ENCODE data around the gene KLK4.

Gene KLK4, protein sequence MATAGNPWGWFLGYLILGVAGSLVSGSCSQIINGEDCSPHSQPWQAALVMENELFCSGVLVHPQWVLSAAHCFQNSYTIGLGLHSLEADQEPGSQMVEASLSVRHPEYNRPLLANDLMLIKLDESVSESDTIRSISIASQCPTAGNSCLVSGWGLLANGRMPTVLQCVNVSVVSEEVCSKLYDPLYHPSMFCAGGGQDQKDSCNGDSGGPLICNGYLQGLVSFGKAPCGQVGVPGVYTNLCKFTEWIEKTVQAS

DNA sequence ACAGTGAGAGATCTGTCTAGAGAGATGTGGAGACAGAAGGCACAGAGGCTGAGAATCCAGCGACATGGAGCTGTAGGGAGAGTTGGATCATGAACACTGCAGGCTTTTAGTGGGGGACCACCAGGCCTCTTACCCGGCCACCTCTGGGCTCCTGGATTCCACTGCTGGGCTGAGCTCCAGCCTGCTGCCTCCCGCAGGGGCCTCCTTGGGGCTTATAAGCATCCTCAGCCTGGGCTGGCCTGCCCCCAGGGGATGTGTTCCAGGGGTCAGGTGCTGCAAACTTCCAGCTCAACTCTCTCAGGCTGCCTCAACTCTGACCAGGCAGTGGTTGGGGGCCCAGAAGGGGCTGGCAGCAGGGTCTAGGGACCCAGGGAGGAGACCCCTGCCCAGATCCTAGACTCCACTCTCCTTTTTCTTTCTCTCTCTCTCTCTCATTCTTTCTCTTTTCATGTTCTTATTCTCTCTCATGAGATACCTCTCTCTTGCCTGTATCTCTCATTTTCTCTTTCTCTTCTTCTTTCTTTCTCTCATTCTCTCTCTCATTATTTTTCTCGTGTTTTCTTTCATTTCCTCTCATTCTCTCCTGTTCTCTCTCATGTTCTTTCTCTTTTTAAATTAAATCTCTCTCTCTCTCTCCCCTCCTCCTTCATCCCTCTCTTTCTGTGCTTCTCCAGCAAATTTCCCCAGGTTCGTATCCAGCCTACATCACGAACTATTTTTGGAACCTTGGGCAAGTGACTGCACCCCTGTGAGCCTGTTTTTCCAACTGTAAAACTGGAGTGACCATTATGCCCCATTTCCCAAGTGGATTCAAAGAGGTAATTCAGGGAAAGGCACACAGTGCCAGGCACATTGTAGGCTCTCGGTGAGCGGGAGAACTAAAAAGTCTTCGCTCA, at the start of gene KLK4:
Gene KLK4 (minus strand): TSS at position 190 of the 896 bp plus-strand sequence. CDS start 657 bp downstream, outside the sequence.
- no peak for DNase-seq

DNA sequence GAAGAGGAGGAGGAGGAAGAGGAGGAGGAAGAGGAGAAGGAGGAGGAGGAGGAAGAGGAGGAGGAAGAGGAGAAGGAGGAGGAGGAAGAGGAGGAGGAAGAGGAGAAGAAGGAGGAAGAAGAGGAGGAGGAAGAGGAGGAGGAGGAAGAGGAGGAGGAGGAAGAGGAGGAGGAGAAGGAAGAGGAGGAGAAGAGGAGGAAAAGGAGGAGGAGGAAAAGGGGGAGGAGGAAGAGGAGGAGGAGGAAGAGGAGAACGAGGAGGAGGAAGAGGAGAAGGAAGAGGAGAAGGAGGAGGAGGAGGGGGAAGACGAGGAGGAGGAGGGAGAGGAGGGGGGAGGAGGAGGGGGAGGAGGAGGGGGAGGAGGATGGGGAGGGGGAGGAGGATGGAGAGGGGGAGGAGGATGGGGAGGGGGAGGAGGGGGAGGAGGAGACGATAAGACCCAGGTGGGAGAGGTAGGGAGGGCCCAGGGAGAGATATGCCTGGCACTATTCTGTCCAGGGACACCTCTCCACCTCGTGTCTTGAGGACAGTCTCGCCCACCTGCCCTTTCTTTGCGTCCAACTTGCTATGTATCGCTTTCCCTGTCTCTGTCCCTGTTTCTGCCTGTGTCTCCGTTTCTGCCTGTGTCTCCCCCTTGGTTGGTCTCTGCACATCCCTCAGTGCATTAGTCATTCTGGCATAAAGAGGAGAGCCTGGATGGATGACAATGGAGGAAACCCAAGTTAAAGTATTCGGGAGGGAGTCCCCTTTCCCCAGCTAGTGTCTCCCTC, 48.7 kb upstream of the KLK4 start:
- no peak for DNase-seq

DNA sequence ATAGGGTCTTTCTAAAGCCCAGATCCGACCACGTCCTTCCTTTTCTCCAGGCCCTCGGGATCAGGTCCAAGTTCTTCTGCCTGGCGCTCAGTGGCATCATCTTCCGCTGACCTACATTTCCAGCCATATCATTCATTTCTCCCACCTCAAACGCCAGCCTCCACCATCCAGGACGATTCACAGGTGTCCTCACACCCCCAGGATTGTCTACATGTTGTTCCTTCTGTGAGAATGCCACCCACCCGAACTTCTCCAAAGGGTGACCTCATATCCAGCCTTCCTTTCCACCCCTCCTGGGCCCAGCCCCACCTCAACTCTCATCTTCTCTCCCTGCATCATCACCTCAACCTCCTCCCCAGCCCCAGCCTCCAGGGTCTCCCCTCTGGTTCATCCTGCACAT, 46.4 kb upstream of the KLK4 start:
- DNase-seq: no peak

DNA sequence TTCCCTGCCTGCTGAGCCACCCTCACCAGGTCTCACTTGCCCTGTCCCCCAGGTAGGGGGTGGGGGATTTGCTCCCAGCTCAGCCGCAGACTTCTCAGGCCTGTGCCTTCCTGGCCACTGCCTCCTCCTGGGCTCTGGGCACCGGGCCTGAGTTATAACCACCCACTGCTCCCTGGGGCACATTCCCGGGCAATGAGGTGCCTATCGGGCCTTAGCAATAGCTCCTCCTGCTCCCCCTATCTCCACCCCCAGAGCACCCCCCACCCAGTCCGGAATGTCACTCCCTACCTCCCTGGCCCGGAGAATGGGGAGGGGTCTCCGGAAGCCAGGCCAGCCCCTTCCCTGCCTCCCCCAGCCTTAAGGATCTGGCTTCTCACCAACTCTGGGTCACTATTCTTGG, 41.7 kb upstream of the KLK4 start, which contains the start of gene KLK5:
Gene KLK5 (minus strand): TSS at position 129 of the 400 bp plus-strand sequence. CDS start 381 bp downstream, outside the sequence.
- no peak for DNase-seq

DNA sequence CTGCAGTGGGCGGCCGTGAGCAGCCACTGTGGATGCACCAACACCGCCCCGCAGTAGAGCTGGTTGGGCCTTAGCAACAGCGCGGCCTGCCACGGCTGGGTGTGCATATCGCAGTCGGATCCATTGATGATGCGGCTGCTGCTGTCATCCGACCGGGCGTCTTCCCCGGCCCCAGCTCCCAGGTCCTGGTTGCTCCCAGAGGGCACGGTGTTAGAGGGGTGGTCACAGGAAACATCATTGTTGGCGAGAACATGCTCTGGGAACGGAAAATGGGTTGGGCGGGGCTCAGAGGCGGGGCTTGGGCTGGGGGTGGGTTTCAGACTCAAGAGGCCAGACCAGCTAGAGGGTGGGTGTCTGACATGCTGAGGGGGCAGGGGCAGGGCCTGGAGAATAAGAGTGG, 38.7 kb upstream of the KLK4 start:
- DNase-seq: no peak

DNA sequence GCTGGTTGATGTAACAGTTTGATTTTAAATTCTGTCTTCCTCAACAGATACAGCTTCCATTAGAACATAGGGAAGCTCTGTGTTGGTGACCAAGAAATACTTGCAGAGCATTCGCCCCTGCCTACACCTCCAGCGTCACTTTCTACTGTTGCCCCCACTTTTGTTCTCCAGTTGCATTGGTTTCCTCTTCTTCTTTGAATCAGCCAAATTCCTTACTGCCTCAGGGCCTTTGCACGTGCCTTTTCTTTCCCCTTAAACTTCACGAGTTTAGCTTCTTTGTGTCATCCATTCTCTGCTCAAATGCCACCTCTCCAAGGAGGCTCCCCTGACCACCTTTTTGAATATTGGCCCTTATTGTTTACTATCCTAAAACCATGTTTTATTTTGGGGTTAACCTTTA, 35.9 kb upstream of the KLK4 start:
- DNase-seq: no peak

DNA sequence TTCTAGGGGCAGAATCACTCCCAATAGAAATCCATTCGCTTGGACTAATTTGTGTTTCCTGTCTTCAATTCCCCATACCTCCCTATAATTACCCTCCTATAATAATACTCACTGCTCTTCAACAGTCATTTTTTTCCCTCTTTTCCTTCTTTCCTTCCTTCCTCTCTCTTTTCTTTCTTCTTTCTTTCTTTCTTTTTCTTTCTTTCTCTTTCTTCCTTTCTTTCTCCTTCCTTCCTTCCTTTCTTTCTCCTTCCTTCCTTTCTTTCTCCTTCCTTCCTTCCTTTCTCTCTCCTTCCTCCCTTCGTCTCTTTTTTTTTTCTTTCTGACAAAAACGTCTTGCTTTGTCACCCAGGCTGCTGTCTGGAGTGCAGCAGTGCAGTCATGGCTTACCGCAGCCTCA, 33.6 kb upstream of the KLK4 start:
- DNase-seq: no peak

DNA sequence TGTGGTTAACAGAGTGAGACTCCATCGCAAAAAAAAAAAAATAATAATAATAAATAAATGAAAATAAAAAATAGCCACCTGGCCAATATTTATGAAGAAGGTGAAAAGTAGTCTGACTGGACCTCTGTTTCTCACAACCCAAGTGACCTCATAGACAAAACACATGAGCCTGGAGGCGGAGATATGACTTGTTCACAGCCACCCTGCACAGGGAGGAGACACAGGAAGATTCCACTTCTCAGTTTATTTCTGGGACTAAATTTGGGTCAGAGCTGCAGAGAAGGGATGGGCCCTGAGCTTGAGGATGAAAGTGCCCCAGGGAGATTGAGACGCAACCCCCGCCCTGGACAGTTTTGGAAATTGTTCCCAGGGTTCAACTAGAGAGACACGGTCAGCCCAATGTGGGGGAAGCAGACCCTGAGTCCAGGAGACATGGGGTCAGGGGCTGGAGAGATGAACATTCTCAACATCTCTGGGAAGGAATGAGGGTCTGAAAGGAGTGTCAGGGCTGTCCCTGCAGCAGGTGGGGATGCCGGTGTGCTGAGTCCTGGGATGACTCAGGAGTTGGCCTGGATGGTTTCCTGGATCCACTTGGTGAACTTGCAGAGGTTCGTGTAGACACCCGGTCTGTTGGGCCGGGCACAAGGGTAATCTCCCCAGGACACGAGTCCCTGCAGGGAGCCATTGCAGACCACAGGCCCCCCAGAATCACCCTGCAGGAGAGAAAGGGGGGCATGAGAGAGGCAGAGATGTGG, 32.1 kb upstream of the KLK4 start:
- DNase-seq: no peak

DNA sequence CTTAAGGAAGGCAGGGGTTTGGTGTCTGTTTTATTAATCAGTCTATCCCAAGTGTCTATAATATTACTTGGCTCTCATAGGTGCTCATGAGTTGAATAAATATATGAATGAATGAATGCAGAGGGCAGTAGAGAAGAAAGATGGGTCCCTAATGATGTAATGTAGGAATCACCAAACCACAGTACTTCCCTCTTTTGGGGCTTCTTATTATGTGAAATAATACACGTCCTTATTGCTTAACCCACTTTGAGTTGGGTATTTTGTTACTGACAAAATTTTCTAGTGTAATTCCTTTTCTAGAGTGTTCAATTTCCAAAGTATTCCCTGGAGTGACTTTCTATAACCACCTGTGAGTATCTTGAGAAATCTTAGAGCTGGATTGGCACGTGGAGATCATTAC, 28.4 kb upstream of the KLK4 start:
- DNase-seq: no peak

DNA sequence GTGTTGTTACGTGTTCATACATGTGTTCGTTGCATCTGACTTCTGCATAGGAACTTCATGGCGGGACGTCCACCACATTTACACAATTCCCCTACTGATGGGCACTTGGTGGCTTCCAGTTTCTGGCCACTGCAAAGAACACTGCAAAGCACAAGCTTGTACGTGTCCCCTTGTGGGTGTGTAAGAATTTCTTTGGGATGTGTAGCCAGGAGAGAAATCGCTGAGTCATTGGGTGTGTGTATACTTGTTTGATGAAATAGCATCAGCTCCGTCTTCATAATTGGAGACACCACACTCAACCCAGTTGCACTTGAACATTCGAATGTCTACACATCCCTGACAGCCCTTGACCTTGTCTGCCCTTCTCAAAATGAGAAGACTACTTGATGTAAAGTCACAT, 22.4 kb upstream of the KLK4 start:
- DNase-seq: no peak

DNA sequence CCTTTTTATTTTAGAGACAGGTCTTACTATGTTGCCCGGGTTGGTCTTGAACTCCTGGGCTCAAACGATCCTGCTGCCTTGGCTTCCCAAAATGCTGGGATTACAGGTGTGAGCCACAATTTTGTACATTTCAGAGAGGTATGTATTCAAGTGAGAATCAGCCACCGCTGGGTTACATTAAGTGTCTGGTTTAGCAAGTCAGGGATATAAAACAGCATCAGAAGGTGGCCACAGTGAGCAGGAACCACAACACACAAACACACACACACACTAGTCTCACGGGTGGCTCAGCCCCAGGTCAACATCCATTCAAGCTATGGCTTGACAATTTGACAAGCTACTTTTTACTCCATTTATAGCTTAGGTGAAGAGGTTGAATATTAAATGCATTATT, 21.5 kb upstream of the KLK4 start:
- DNase-seq: no peak

DNA sequence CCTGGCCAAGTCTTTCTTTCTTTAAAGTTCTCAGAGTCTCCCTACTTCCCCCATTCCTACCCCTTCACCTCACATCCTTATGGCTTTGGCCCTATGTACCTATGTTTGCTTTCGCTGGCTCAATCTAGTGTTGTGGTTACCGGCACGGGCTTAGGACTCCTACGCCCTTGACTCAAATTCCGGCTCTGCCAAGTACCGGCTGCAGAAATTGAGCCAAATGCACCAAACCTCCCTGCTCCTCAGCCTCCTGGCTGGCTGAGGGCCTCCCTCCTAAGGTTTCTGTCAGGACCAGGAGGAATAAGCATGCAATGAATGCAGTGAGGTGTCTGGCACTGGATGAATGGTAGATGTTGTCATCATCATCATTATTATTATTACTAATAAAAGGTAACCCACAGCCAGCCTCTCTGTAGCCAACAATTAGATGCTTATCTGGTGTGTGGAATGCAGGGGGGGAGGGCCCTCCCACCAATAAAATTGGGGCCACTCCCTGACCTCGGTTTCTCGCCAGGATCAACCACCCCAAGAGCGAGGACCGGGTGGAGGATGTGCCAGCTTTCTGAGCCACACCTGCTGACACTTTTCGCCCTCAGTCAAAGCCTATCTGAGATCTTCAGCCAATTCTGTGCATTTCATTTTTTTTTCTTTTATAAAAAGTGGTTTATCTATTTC, 21.0 kb upstream of the KLK4 start:
- no peak for DNase-seq

DNA sequence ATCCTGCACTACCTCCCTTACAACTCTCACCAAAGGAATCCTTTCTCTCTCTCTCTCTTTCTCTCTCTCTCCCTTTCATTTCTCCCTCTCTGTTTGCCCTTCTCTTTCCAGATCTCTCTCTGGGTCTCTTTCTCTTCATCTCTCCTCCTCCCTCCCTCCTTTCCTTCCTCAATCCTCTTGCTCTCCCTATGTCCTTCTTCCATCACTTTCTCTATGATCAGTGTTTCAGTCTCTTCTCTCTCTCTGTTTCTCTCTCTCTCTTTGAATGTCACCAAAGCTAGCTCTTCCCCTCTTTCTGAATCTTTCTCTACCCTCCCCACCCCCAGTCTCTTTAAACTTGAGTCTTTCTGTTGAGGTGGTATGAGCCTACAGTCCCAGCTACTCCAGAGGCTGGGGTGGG, 19.8 kb upstream of the KLK4 start:
- no peak for DNase-seq

DNA sequence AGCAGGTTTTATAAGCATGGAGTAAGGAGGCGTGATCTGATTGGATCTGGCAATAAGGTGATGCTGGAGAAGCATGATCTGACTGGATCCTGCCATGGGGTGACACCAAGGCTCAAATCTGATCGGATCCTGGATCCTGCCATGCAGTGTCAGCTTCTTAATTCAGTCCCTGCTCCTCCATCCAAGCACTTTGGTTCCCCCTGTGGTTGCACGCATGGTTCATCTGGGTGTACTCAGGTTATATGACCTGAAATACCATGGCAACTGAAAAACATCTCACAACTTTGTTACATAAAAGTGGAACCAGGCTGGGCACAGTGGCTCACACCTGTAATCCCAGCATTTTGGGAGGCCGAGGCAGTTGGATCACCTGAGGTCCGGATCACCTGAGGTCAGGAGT, 17.6 kb upstream of the KLK4 start:
- DNase-seq: no peak

DNA sequence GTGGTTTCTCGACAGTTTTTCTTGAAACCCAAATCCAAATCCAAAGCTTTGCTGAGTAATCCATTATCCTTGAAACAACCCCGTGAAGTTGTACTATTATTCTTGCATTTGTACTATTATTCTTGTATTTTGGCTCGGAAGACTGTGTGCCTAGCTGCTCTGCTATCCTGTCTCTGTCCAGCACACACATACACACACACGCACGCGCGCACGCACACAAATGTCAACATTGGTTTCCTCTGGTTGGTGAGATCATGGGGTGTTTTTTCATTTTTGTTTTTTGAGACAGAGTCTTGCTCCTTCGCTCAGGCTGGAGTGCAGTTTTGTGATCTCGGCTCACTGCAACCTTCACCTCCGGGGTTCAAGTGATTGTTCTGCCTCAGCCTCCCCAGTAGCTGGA, 14.9 kb upstream of the KLK4 start:
- DNase-seq: no peak

DNA sequence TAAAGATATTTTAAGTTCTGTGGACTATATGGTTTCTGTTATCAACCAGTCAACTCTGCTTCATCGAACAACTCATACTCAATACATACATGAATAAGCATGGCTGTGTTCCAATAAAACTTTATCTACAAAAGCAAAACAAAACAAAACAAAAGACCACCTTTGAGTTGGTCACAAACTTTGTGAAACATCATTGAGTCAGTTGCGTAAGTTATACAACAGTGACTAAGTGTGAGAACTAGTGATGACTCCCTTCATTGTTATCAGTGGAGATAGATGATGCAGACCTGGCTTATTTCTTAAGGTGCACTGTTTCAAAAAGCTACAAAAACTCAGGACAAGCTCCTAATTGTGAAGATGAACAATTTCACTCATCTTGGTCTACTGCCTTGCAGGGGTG, 14.5 kb upstream of the KLK4 start:
- no peak for DNase-seq

DNA sequence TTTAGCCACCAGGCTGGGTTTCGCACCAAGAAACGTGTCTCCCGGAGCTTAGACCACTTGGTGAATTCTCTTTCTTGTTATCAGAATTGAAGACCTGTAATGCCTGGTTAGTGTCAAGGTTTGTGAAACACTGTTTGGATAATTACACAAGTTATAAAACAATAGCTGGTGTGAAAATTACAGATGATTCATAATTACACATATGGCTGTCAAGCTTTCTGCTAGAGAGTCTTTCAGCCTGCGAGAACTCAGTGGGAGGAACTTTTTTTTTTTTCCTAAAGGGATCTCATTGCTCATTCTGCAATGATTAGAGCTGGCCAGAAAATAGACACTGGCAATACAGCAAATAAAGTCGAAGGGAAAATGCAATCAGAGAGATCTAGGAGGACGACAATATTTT, 13.4 kb upstream of the KLK4 start:
- no peak for DNase-seq

DNA sequence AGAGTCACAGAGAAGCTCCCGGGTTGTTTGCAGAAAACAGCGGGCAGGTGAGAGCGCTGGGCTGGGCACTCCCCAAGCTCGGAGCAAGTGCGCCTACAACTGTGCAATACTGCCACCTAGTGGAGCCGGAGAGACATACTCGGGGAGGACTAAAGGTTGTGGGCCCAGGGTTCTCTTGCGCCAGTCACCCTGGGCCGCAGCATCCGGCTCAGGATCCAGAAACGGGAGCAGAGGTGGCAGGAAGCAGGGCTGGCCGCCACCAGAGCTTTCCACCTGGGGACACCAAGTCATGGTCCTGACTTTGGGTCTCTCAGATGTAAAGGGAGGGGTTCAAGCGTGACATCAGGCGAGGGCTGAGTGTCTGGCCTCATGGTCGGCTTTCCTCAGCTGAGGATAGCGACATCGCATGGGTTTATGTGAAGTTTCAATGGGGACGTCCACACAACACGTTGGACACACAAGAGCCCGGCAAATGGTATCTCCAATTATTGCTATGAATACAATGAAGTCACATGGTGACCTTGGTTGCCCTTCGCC, 11.2 kb upstream of the KLK4 start:
- peak; percentile 82 for DNase-seq

DNA sequence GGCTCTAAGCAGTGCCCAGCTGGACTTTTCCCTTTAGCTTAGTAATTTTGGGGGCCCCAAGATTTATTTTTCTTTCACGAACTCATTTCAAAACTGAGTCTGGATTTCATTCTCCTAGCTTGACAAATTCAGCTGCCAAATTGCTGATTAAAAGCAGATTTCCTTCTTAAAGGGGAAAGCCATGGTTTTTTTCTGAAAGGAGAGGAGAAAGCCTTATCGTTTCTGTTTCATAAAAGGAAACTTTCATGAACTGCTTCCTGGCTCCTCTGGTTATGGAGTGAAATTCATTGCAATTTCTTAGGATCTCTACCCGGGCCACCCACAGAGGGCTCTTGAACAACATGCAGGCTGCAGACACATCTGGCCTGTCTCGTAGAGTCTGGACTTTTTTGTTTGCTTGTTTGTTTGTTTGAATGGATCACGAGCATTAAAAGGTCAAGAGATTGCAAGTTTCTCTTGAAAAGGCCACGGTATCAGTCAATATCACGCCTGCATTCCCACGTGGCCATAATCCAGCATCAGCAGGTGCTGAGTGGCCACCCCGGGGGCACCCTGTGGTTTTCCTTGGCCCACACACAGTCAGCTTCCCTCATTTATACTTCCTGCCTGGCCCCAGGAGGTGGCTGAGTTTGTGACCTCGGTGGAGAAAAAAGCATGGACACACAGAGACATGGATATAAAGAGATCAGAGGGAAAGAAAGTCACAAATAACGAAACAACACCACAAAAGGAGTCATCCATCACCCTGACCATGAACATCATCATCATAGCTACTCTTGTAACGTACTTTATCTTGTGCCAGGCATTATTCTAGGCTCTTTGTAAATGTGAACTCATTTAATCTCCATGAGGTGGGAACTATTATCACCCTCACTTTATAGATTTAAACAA, 10.5 kb upstream of the KLK4 start:
- no peak for DNase-seq

DNA sequence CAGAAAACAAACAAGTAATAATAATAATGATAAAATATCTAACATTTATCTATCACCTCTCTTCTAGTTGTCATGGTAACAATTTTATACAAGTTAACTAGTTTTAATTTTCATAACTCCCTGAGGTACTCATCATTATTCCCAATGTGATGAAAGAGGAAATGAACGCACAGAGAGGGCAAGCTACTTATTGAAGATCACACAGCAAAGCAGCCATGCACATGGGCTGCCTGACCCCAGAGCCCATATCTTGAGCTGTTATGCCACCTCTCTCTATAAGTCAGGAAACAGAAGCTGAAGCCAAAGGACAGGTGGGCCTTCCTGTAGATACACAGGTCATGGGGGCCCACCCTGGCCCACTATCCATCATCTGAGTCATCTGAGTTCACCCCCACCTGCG, 4.9 kb upstream of the KLK4 start:
- no peak for DNase-seq
